Keratinocyte (primary cell): ENCODE data around the gene ING5. TPM values are rescaled to one million over a fixed set of nuclear protein-coding genes. Genes with fewer than 3 reads are reported as not detected.

Source experiments
- DNase-seq: peaks from one replicate; pipeline ENCODE4 v3.0.0-alpha.2; 2011; ENCODE audit warnings: low read depth, missing footprints, low spot score
- FAIRE-seq: peaks from 2 replicates; lab custom pipeline; 2011; peaks lifted over from hg19 to GRCh38; lab: Jason Lieb, UNC
- H2AFZ ChIP-seq: 2 replicates; pipeline ENCODE4 v1.6.0; 2012; ENCODE audit warnings: low read length, control low read depth, inconsistent platforms; ENCODE audit not compliant: control insufficient read depth
- H3K27ac ChIP-seq: 2 replicates; pipeline ENCODE4 v1.5.1; 2011; ENCODE audit warnings: low read length; ENCODE audit not compliant: control insufficient read depth, insufficient read depth
- H3K27me3 ChIP-seq: 3 replicates; pipeline ENCODE4 v1.6.0; 2011; ENCODE audit warnings: low read length; ENCODE audit not compliant: control insufficient read depth, insufficient read depth; ENCODE audit errors: extremely low read depth
- H3K36me3 ChIP-seq, 2 experiments: 2 replicates in 1 of 2; 3 replicates in 1 of 2; pipeline ENCODE4 v1.5.1; 2011; ENCODE audit warnings: low read length in 2 of 2, mild to moderate bottlenecking in 1 of 2; ENCODE audit not compliant: control insufficient read depth in 2 of 2, insufficient read depth in 2 of 2; ENCODE audit errors: extremely low read depth in 1 of 2
- H3K4me1 ChIP-seq: 3 replicates; pipeline ENCODE4 v1.5.1; 2011; ENCODE audit warnings: low read length; ENCODE audit not compliant: control insufficient read depth, insufficient read depth; ENCODE audit errors: extremely low read depth
- H3K4me2 ChIP-seq: 3 replicates; pipeline ENCODE4 v1.6.0; 2011; ENCODE audit warnings: low read depth, low read length; ENCODE audit not compliant: control insufficient read depth, insufficient read depth; ENCODE audit errors: extremely low read depth
- H3K4me3 ChIP-seq, 3 experiments: fragments of 200-600 bp in 1 of 3; sonication (generic) in 1 of 3; 2 replicates in 2 of 3; 3 replicates in 1 of 3; pipeline ENCODE4 v1.5.1; 2011 to 2016; ENCODE audit warnings: low read length in 3 of 3, mild to moderate bottlenecking in 3 of 3, control low read depth in 2 of 3, inconsistent platforms in 1 of 3, low read depth in 1 of 3, mixed read lengths in 1 of 3, mixed run types in 1 of 3, moderate library complexity in 1 of 3; ENCODE audit not compliant: control insufficient read depth in 2 of 3, insufficient read depth in 2 of 3; ENCODE audit errors: extremely low read depth in 1 of 3
- H3K79me2 ChIP-seq: 2 replicates; pipeline ENCODE4 v1.6.0; 2012; ENCODE audit warnings: low read length; ENCODE audit not compliant: control insufficient read depth, insufficient read depth
- H3K9ac ChIP-seq: 3 replicates; pipeline ENCODE4 v1.6.0; 2011; ENCODE audit warnings: low read length; ENCODE audit not compliant: control insufficient read depth, insufficient read depth; ENCODE audit errors: extremely low read depth
- H3K9me1 ChIP-seq: 3 replicates; pipeline ENCODE4 v1.6.0; 2011; ENCODE audit warnings: low read length; ENCODE audit not compliant: control insufficient read depth, insufficient read depth; ENCODE audit errors: extremely low read depth
- H3K9me3 ChIP-seq: 2 replicates; pipeline ENCODE4 v1.5.1; 2012; ENCODE audit warnings: low read depth, low read length; ENCODE audit not compliant: control insufficient read depth
- H4K20me1 ChIP-seq: 3 replicates; pipeline ENCODE4 v1.6.0; 2011; ENCODE audit warnings: low read length; ENCODE audit not compliant: control insufficient read depth, insufficient read depth; ENCODE audit errors: extremely low read depth
- EZH2 ChIP-seq: IDR thresholded peaks from one replicate; pipeline ENCODE4 v1.6.1; 2012; ENCODE audit warnings: inconsistent platforms, mild to moderate bottlenecking, low read length, moderate library complexity
- dilution Hi-C: fragments of 300-500 bp; cut with MboI; formaldehyde crosslinking; loops from one replicate; pipeline ENCODE4 v1.7.0; 2020; ENCODE audit warnings: low sequenced_read_pairs; ENCODE audit not compliant: extremely low pct_ligation_motif_present
- polyA plus RNA-seq, 5 experiments: library from polyadenylated mRNA; depleted of rRNA in 3 of 5; stranded (reverse) in 3 of 5; stranded (forward) in 1 of 5; unstranded in 1 of 5; fragments of >200 nt; gene quantifications; 1 replicate in 1 of 5; 2 replicates in 3 of 5; 3 replicates in 1 of 5; pipeline versions ENCODE4 v1.2.1 to v1.2.3, GENCODE V29; 2011 to 2012; ENCODE audit warnings: missing spikeins in 2 of 5, low read depth in 1 of 5, low replicate concordance in 1 of 5
- TF ChIP-seq, protein P1 (sequence below), 3 experiments: IDR thresholded peaks in 1 of 3; conservative IDR thresholded peaks in 1 of 3; optimal IDR thresholded peaks in 1 of 3; 2 replicates in 2 of 3; 3 replicates in 1 of 3; pipeline versions ENCODE3 to v1.5.1; 2011; ENCODE audit warnings: low read length in 3 of 3, mild to moderate bottlenecking in 3 of 3, moderate library complexity in 2 of 3, control low read depth in 1 of 3, inconsistent platforms in 1 of 3; ENCODE audit not compliant: insufficient read depth in 2 of 3; ENCODE audit errors: extremely low read depth in 1 of 3

The ING5 gene
- polyA plus RNA-seq, 1 donor (not counting 4 experiments of a cell fraction or from before 2014, with no cell fraction given) = 19.1 TPM

DNA sequence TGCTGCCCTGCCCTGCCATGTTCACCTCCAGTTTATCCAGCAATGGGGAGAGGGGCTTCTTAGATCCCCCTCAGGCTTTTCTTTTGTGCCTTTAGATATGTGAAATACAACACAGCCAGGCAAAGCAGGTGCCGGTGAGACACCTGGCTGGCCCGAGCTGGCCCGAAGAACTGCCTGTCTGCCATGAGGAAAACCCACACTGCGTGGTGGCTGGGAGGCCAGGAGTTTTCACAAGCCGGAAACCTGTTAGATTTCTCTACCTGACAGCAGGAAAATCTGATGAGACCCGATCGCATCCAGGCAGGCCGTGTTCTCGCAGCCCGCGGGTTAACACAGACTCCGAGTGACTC is 69.1 kb downstream of the ING5 start:
- H3K4me2 ChIP-seq = no peak overlapping the region
- no peaks in the 10 kb centered on the region for H3K9me3 ChIP-seq
- H3K79me2 ChIP-seq = no peaks in the 10 kb centered on the region
- H3K9me1 ChIP-seq = no peaks in the 10 kb centered on the region
- no peak overlapping the region for H2AFZ ChIP-seq
- peaks cover 36% of the 10 kb centered on the region for H3K27me3 ChIP-seq
- FAIRE-seq = no peak
- no peak overlapping the region for H3K4me3 ChIP-seq
- H3K9ac ChIP-seq = no peak overlapping the region
- no peak for DNase-seq
- H3K4me1 ChIP-seq = peaks cover 8% of the 10 kb centered on the region
- dilution Hi-C loops = no loop called here
- H3K27ac ChIP-seq = no peak overlapping the region
- no peaks in the 10 kb centered on the region for H3K36me3 ChIP-seq
- H4K20me1 ChIP-seq = no peaks in the 10 kb centered on the region
- TF ChIP-seq EZH2 = no peak
- TF ChIP-seq, protein P1, sequence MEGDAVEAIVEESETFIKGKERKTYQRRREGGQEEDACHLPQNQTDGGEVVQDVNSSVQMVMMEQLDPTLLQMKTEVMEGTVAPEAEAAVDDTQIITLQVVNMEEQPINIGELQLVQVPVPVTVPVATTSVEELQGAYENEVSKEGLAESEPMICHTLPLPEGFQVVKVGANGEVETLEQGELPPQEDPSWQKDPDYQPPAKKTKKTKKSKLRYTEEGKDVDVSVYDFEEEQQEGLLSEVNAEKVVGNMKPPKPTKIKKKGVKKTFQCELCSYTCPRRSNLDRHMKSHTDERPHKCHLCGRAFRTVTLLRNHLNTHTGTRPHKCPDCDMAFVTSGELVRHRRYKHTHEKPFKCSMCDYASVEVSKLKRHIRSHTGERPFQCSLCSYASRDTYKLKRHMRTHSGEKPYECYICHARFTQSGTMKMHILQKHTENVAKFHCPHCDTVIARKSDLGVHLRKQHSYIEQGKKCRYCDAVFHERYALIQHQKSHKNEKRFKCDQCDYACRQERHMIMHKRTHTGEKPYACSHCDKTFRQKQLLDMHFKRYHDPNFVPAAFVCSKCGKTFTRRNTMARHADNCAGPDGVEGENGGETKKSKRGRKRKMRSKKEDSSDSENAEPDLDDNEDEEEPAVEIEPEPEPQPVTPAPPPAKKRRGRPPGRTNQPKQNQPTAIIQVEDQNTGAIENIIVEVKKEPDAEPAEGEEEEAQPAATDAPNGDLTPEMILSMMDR (optimal IDR thresholded peaks at IDR 0.05 in 1 of 3, IDR thresholded peaks at IDR 0.05 in 1 of 3, conservative IDR thresholded peaks at IDR 0.05 in 1 of 3; ENCODE audit: extremely low read depth in 1 of 3, insufficient read depth in 2 of 3, low read length in 3 of 3) = no peak

DNA sequence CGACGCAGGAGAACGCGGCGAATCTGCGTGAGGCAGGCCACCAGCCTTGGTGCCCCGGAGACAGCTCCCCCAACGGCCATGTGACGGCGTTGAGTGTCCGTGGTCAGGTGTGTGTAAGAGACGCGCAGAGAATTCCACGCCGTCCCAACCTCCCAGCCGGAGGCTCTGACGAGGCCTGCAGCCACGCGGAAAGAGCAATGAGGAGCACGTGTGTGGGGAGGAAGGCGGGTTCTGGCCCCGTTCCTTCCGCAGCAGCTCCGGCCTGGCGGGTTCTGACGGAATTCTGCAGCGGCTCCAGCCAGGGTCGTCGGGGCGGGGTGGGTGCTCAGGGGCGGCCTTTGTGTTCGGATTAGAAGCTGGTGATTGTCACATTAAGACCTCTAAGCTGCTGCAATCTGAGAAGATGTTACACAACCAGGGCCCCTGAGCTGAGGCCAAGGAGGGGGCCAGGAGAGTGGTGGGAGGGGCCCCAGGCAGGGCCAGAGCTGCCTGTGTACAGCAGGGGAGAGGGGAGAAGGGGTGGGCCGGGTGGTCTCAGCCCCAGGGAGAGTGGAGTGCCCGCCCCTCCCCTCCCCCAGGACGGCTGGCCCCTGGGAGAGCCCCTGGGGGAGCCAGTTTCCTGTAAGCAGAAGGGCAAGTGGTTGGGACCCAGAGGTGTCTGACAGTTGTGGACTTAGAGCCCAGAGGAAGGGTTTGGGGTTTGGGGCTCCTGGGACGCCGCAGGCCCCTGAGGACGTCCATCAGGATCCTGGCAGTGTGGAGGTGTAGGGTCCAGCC is 69.6 kb downstream of the ING5 start:
- FAIRE-seq (no peak), DNase-seq (no peak)
- Histone ChIP-seq H3K9me3 (no peaks in the 10 kb centered on the region), H3K4me3 (no peak overlapping the region), H3K27ac (no peak overlapping the region), H3K9ac (no peak overlapping the region), H3K4me1 (peaks cover 8% of the 10 kb centered on the region), H4K20me1 (no peaks in the 10 kb centered on the region), H3K9me1 (no peaks in the 10 kb centered on the region), H2AFZ (no peak overlapping the region), H3K36me3 (no peaks in the 10 kb centered on the region), H3K79me2 (no peaks in the 10 kb centered on the region), H3K4me2 (no peak overlapping the region), H3K27me3 (peaks cover 42% of the 10 kb centered on the region)
- TF ChIP-seq, protein P1 (optimal IDR thresholded peaks at IDR 0.05 in 1 of 3, IDR thresholded peaks at IDR 0.05 in 1 of 3, conservative IDR thresholded peaks at IDR 0.05 in 1 of 3; ENCODE audit: extremely low read depth in 1 of 3, insufficient read depth in 2 of 3, low read length in 3 of 3) = no peak
- dilution Hi-C loops = no loop called here
